Neutrophil (primary cell): ENCODE measurements around the gene RDH5.

ENCODE experiments used
- H3K27ac ChIP-seq: fragments of 200-600 bp; sonication (generic); 2 replicates; pipeline ENCODE4 v1.5.1; 2016; ENCODE audit warnings: mild to moderate bottlenecking, moderate library complexity
- H3K27me3 ChIP-seq: fragments of 200-600 bp; sonication (generic); 2 replicates; pipeline ENCODE4 v1.6.0; 2016; ENCODE audit warnings: mild to moderate bottlenecking
- H3K36me3 ChIP-seq: fragments of 200-600 bp; sonication (generic); 2 replicates; pipeline ENCODE4 v1.5.1; 2017
- H3K4me1 ChIP-seq, 2 experiments: fragments of 200-600 bp in 1 of 2; sonication (generic) in 1 of 2; 1 replicate in 1 of 2; 2 replicates in 1 of 2; pipeline versions ENCODE4 v1.5.1 to v1.6.1; 2013 to 2016; ENCODE audit warnings: low read depth in 1 of 2, low read length in 1 of 2, mild to moderate bottlenecking in 1 of 2, moderate library complexity in 1 of 2; ENCODE audit not compliant: control insufficient read depth in 1 of 2, insufficient read depth in 1 of 2
- H3K4me3 ChIP-seq, 2 experiments: fragments of 200-600 bp in 1 of 2; sonication (generic) in 1 of 2; 1 replicate in 1 of 2; 2 replicates in 1 of 2; pipeline ENCODE4 v1.5.1; 2013 to 2016; ENCODE audit warnings: low read depth in 1 of 2, low read length in 1 of 2, mild to moderate bottlenecking in 1 of 2, moderate library complexity in 1 of 2
- H3K9me3 ChIP-seq: fragments of 200-600 bp; sonication (generic); 2 replicates; pipeline ENCODE4 v1.5.1; 2016
- CTCF ChIP-seq: fragments of 200-600 bp; sonication (generic); IDR thresholded peaks from 2 replicates; pipeline ENCODE4 v1.5.1; 2016; ENCODE audit warnings: antibody characterized with exemption

RDH5 gene

DNA sequence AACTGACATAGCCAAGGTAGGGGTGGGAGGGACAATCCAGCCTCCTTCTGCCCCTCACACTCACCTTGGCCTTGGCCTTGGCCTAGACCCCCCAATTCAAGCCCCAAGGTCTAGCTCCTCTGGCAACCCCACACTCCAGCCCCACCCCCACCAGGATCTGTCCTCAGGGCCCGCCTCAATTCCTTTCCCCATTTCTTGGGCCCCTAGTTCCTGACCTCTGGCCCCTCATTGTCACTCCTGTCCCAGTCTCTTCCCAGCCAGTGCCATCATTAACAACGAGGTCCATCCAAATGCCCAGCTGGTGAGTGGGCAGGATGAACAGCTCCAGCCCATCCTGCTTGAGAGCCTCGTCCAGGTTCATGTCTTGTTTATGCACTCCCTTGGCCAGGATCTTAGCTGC lies 15.9 kb downstream of the RDH5 start:
- Histone ChIP-seq H3K9me3 (no peaks in the 10 kb centered on the region), H3K4me1 (peaks cover 10 to 11% of the 10 kb centered on the region in 2 experiments), H3K4me3 (no peak overlapping the region), H3K36me3 (no peaks in the 10 kb centered on the region), H3K27ac (no peak overlapping the region), H3K27me3 (peaks cover 4% of the 10 kb centered on the region)
- no peak for TF ChIP-seq CTCF

GRCh38 chr12:55736780-55737580 lies 16.8 kb downstream of the RDH5 start:
- TF ChIP-seq CTCF: peak; percentile 44
- Histone ChIP-seq H3K27ac (no peak overlapping the region), H3K4me3 (no peak overlapping the region), H3K9me3 (no peaks in the 10 kb centered on the region), H3K27me3 (peaks cover 13% of the 10 kb centered on the region), H3K4me1 (peaks cover 10 to 11% of the 10 kb centered on the region in 2 experiments), H3K36me3 (no peaks in the 10 kb centered on the region)

DNA sequence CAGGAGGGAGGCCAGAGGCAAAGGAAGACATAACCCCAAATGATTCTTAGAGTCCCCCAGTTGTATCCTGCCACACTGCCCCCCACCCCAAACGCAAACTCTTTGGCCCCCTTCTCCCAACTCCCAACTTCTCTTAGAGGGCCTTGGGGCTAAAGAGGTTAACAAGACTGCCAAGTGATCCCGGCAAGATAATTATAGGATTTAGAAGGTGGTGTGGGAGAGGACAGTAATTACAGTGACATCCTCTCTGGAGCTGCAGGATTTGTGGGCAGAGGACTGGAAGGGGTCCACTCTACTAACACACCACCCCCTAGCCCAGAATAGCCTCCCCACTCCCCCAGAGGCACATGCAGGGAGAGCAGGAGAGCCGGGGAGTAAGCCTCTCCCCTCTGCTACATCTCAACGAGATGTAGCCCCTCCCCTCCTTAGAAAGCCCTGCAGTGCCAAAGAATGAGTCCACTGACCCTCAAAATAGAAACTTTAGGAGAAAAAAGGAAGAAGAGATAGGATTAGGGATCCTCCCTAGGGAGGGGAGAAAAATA lies 17.5 kb downstream of the RDH5 start:
- H3K4me1 ChIP-seq: peaks cover 12 to 13% of the 10 kb centered on the region in 2 experiments
- H3K27me3 ChIP-seq: peaks cover 20% of the 10 kb centered on the region
- H3K36me3 ChIP-seq: no peaks in the 10 kb centered on the region
- no peaks in the 10 kb centered on the region for H3K9me3 ChIP-seq
- no peak overlapping the region for H3K27ac ChIP-seq
- H3K4me3 ChIP-seq: no peak overlapping the region
- TF ChIP-seq CTCF: no peak

DNA sequence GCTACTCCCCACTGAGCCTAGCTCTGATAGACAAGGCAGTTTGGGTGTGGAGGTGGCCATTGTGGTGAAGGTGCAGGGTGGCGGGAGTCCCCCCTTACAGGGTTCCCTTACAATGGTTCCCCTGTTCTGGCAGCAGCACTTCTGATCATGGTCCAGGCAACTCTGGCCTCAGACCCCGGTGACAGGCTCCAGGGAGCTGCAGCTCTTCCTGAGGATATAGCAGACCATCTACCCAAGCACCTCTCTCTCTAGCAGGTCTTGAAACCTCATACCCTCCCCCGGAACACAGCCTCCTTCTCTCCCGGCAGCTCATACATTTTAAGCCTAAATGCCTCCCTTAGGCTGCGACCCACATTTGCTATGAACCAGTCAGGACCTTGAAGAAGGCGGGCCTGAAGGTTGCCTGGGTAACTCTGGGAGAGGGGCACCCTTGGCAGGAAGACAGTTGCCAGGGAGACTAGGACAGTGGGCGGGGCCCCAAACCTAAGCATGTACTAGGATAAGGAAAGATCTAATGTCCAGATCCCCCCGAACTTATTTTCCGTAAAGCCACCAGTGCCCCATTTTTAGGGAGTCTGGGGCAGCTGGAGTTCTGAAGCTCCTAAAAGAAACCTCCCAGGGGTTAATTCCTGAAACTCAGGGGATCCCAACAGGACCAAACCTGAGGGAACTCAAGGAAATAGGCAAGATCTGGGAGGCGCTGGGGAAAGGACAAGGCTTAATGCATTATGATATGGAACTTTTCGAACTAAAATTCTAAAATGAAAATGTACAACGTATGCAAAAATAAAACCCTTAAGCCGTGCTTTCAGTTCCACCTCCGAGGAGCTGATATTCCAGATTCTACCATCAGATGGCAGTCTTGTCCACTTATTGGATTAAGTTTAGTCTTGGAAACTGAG lies 18.2 kb downstream of the RDH5 start:
- Histone ChIP-seq H3K27ac (peak overlapping the region; percentile 57), H3K4me1 (peaks cover 15 to 16% of the 10 kb centered on the region in 2 experiments)

More for the DNA sequence above, 18.2 kb downstream of the RDH5 start:
- Histone ChIP-seq H3K27me3 (peaks cover 27% of the 10 kb centered on the region), H3K4me3 (peak overlapping the region; percentile 53 to 60), H3K36me3 (no peaks in the 10 kb centered on the region), H3K9me3 (no peaks in the 10 kb centered on the region)
- TF ChIP-seq CTCF: peak; percentile 88
